H1 (cell line): ENCODE data around the gene RAPGEF6. TPM values are rescaled to one million over a fixed set of nuclear protein-coding genes. Genes with fewer than 3 reads are reported as not detected.

Source experiments
- CTCF ChIA-PET: fragments of 300-600 bp; sonication (Branson Sonifier 250); formaldehyde crosslinking; loops from one replicate; lab custom pipeline; 2021; ENCODE audit not compliant: partially characterized antibody; lab: Charles Lee
- POLR2A ChIA-PET: fragments of 300-600 bp; sonication (Branson Sonifier 250); formaldehyde crosslinking; loops from one replicate; lab custom pipeline; 2021; ENCODE audit warnings: inconsistent platforms; ENCODE audit not compliant: partially characterized antibody; lab: Charles Lee
- DNase-seq, 2 experiments: peaks; one replicate each; pipeline versions ENCODE4 v3.0.0 to v3.0.0-alpha.2; 2010 to 2022; ENCODE audit warnings: low spot score in 2 of 2, low read depth in 1 of 2, mixed read lengths in 1 of 2
- FAIRE-seq: peaks from 2 replicates; lab custom pipeline; 2011; peaks lifted over from hg19 to GRCh38; lab: Jason Lieb, UNC
- H2AFZ ChIP-seq: 2 replicates; pipeline ENCODE4 v1.8.1; 2012; ENCODE audit warnings: low read length, inconsistent platforms
- H2AK5ac ChIP-seq: 2 replicates; pipeline ENCODE4 v1.6.1; 2013; ENCODE audit warnings: low read depth, low read length
- H2BK120ac ChIP-seq: replicated peaks from 2 replicates; pipeline ENCODE3; 2013; ENCODE audit warnings: low read depth, low read length, inconsistent platforms
- H2BK12ac ChIP-seq: 2 replicates; pipeline ENCODE4 v1.6.1; 2013; ENCODE audit warnings: low read depth, low read length
- H2BK15ac ChIP-seq: 2 replicates; pipeline ENCODE4 v1.6.1; 2013; ENCODE audit warnings: low read length
- H2BK20ac ChIP-seq: 2 replicates; pipeline ENCODE4 v1.6.1; 2013; ENCODE audit warnings: low read length
- H2BK5ac ChIP-seq: 2 replicates; pipeline ENCODE4 v1.6.1; 2013; ENCODE audit warnings: low read depth, low read length
- H3K14ac ChIP-seq: 2 replicates; pipeline ENCODE4 v1.6.1; 2013; ENCODE audit warnings: inconsistent platforms; ENCODE audit not compliant: insufficient read length
- H3K18ac ChIP-seq: 2 replicates; pipeline ENCODE4 v1.6.1; 2013; ENCODE audit warnings: low read length; ENCODE audit errors: extremely low read depth
- H3K23ac ChIP-seq: 2 replicates; pipeline ENCODE4 v1.6.1; 2013; ENCODE audit warnings: inconsistent platforms; ENCODE audit not compliant: insufficient read length
- H3K23me2 ChIP-seq: 2 replicates; pipeline ENCODE4 v1.6.1; 2013; ENCODE audit warnings: low read depth, low read length
- H3K27ac ChIP-seq: 2 replicates; pipeline ENCODE4 v1.6.1; 2011; ENCODE audit warnings: low read depth, low read length, inconsistent platforms
- H3K27me3 ChIP-seq, 4 experiments: replicated peaks in 1 of 4; 1 replicate in 1 of 4; 2 replicates in 3 of 4; pipeline versions ENCODE4 v1.6.1 to v1.8.1; 2011 to 2013; ENCODE audit warnings: low read length in 3 of 4, mild to moderate bottlenecking in 3 of 4, inconsistent platforms in 2 of 4, mixed read lengths in 2 of 4, moderate library complexity in 1 of 4; ENCODE audit not compliant: control insufficient read depth in 3 of 4, insufficient read depth in 3 of 4; ENCODE audit errors: extremely low read depth in 1 of 4
- H3K36me3 ChIP-seq, 4 experiments: 2 replicates each; pipeline versions ENCODE4 v1.6.1 to v1.8.1; 2011 to 2013; ENCODE audit warnings: mild to moderate bottlenecking in 4 of 4, low read length in 3 of 4, moderate library complexity in 2 of 4, control low read depth in 1 of 4, inconsistent platforms in 1 of 4; ENCODE audit not compliant: insufficient read depth in 4 of 4, control insufficient read depth in 2 of 4
- H3K4ac ChIP-seq: replicated peaks from 2 replicates; pipeline ENCODE3; 2013; ENCODE audit warnings: low read length, low read depth, mixed read lengths, inconsistent platforms; ENCODE audit not compliant: insufficient read length
- H3K4me1 ChIP-seq, 4 experiments: replicated peaks in 1 of 4; 1 replicate in 1 of 4; 2 replicates in 3 of 4; pipeline versions ENCODE4 v1.6.1 to v1.8.1; 2011 to 2013; ENCODE audit warnings: low read length in 3 of 4, inconsistent platforms in 2 of 4, mixed read lengths in 1 of 4; ENCODE audit not compliant: insufficient read depth in 4 of 4, control insufficient read depth in 3 of 4
- H3K4me2 ChIP-seq, 2 experiments: 2 replicates each; pipeline versions ENCODE4 v1.6.1 to v1.8.1; 2011 to 2013; ENCODE audit warnings: low read depth in 2 of 2, low read length in 2 of 2, control low read depth in 1 of 2, inconsistent platforms in 1 of 2, mild to moderate bottlenecking in 1 of 2; ENCODE audit not compliant: insufficient read depth in 1 of 2
- H3K4me3 ChIP-seq, 4 experiments: fragments of 200-600, 300-600 bp in 1 of 4; sonication (generic), shearing (Covaris generic), sonication (Bioruptor Twin) in 1 of 4; 2 replicates each; pipeline versions ENCODE4 v1.5.1 to v1.8.1; 2011 to 2016; ENCODE audit warnings: low read length in 4 of 4, low read depth in 3 of 4, control low read depth in 2 of 4, inconsistent platforms in 2 of 4, mild to moderate bottlenecking in 2 of 4, mixed read lengths in 1 of 4, moderate library complexity in 1 of 4; ENCODE audit not compliant: insufficient read depth in 2 of 4; ENCODE audit errors: extremely low read depth in 1 of 4
- H3K56ac ChIP-seq: replicated peaks from 2 replicates; pipeline ENCODE3; 2013; ENCODE audit warnings: low read depth, mild to moderate bottlenecking, mixed read lengths, low read length, inconsistent platforms; ENCODE audit not compliant: insufficient read length
- H3K79me1 ChIP-seq: 2 replicates; pipeline ENCODE4 v1.6.1; 2013; ENCODE audit warnings: low read depth, low read length, control low read depth
- H3K79me2 ChIP-seq, 2 experiments: 2 replicates each; pipeline versions ENCODE4 v1.6.1 to v1.8.1; 2012 to 2013; ENCODE audit warnings: low read length in 2 of 2, mild to moderate bottlenecking in 2 of 2, inconsistent platforms in 1 of 2; ENCODE audit not compliant: insufficient read depth in 2 of 2, control insufficient read depth in 1 of 2
- H3K9ac ChIP-seq, 4 experiments: replicated peaks in 1 of 4; 1 replicate in 1 of 4; 2 replicates in 3 of 4; pipeline versions ENCODE4 v1.6.1 to v1.8.1; 2011 to 2013; ENCODE audit warnings: low read depth in 3 of 4, low read length in 3 of 4, control low read depth in 2 of 4, mild to moderate bottlenecking in 2 of 4, moderate library complexity in 2 of 4, inconsistent platforms in 1 of 4; ENCODE audit errors: extremely low read depth in 1 of 4
- H3K9me3 ChIP-seq, 2 experiments: 2 replicates each; pipeline versions ENCODE4 v1.6.1 to v1.8.1; 2012 to 2013; ENCODE audit warnings: mild to moderate bottlenecking in 2 of 2, moderate library complexity in 2 of 2, control low read depth in 1 of 2, inconsistent platforms in 1 of 2, low read depth in 1 of 2, low read length in 1 of 2, mixed read lengths in 1 of 2; ENCODE audit not compliant: insufficient read depth in 2 of 2
- H4K20me1 ChIP-seq, 2 experiments: replicated peaks in 1 of 2; 2 replicates each; pipeline versions ENCODE3 to v1.8.1; 2011 to 2013; ENCODE audit warnings: inconsistent platforms in 2 of 2, low read length in 2 of 2, mild to moderate bottlenecking in 1 of 2; ENCODE audit not compliant: insufficient read depth in 2 of 2, control insufficient read depth in 1 of 2
- H4K5ac ChIP-seq: 2 replicates; pipeline ENCODE4 v1.6.1; 2013; ENCODE audit warnings: low read length, low read depth, mixed read lengths, inconsistent platforms; ENCODE audit not compliant: insufficient read length
- H4K8ac ChIP-seq: 2 replicates; pipeline ENCODE4 v1.8.0; 2013; ENCODE audit warnings: mild to moderate bottlenecking, moderate library complexity, low read length, inconsistent platforms; ENCODE audit not compliant: insufficient read depth; ENCODE audit errors: extremely low read depth
- H4K91ac ChIP-seq: replicated peaks from 2 replicates; pipeline ENCODE3; 2013; ENCODE audit warnings: low read length, mixed read lengths, inconsistent platforms; ENCODE audit not compliant: insufficient read length
- MAFK ChIP-seq: IDR thresholded peaks from 2 replicates; pipeline ENCODE4 v1.6.1; 2012; ENCODE audit warnings: low read depth, mild to moderate bottlenecking, improper control_type of control experiment, low read length
- NRF1 ChIP-seq: IDR thresholded peaks from 2 replicates; pipeline ENCODE4 v1.6.1; 2011; ENCODE audit warnings: mild to moderate bottlenecking, low read depth, low read length, improper control_type of control experiment
- WGBS, 2 experiments: shearing (Covaris generic) in 1 of 2; methylation state at CpG; one replicate each; pipeline versions ENCODE4 v1.1.6 to v1.1.7; 2013 to 2015; ENCODE audit warnings: low lambda C conversion rate in 2 of 2, mixed read lengths in 2 of 2, inconsistent platforms in 1 of 2, low coverage in 1 of 2, missing lambda C conversion rate in 1 of 2; ENCODE audit not compliant: insufficient replicate concordance in 2 of 2, insufficient coverage in 1 of 2, insufficient read length in 1 of 2; ENCODE audit errors: extremely low coverage in 1 of 2, missing lambda C conversion rate in 1 of 2; 5-methylcytosine and 5-hydroxymethylcytosine counted together
- polyA plus RNA-seq, 7 experiments: library from polyadenylated mRNA; depleted of rRNA in 3 of 7; stranded (reverse) in 5 of 7; unstranded in 2 of 7; fragments of >200 nt in 5 of 7; fragments of 200-250 nt in 2 of 7; gene quantifications; 1 replicate in 5 of 7; 2 replicates in 1 of 7; 4 replicates in 1 of 7; pipeline versions ENCODE4 v1.2.1 to v1.2.3, GENCODE V29; 2011 to 2013; ENCODE audit warnings: missing spikeins in 2 of 7, mixed read lengths in 2 of 7
- total RNA-seq: library from RNA; stranded (reverse); fragmentation: NEBNext Ultra II Directional; extraction: Animal tissue kit (Norgen Biotek cat#: 25700); gene quantifications from 2 replicates; pipeline ENCODE4 v1.2.1, GENCODE V29; 2021

Gene RAPGEF6
- total and polyA plus RNA-seq, 2 of the 8 experiments (the other 6 are each of a cell fraction or from before 2014, with no cell fraction given): 4.8 to 20.0 TPM

- no peak overlapping the region for H3K18ac ChIP-seq
- CTCF ChIA-PET: no interaction called here
- no peak overlapping the region for H3K56ac ChIP-seq
- POLR2A ChIA-PET: interaction anchor here (0.6 to 0.9 kb wide), 2 partner anchors 9 to 52 kb away, joined by 3 read pairs; no protein-coding TSS in a partner anchor
- no peak overlapping the region for H3K23ac ChIP-seq
- no peaks in the 10 kb centered on the region for H3K79me1 ChIP-seq
- peaks cover 0 to 33% (median 14%) of the 10 kb centered on the region in 4 experiments; a peak in 4 of 8 replicates for H3K36me3 ChIP-seq
- H3K14ac ChIP-seq: no peak overlapping the region
- H3K4me2 ChIP-seq: no peak overlapping the region
- H4K20me1 ChIP-seq: no peaks in the 10 kb centered on the region
- H3K4ac ChIP-seq: no peak overlapping the region
- H2AK5ac ChIP-seq: no peak overlapping the region
- TF ChIP-seq NRF1 (no peak), MAFK (0 out of 2 replicates have a peak, but pooled peaks have one; percentile 30)
- H3K9ac ChIP-seq: no peak overlapping the region
- no peaks in the 10 kb centered on the region for H3K27me3 ChIP-seq
- no peak overlapping the region for H2BK15ac ChIP-seq
- H3K4me3 ChIP-seq: no peak overlapping the region
- no peak overlapping the region for H4K91ac ChIP-seq
- no peak overlapping the region for H2BK5ac ChIP-seq
- FAIRE-seq: no peak
- no peak overlapping the region for H2BK12ac ChIP-seq
- no peaks in the 10 kb centered on the region for H3K4me1 ChIP-seq
- H2AFZ ChIP-seq: no peak overlapping the region
- no peaks in the 10 kb centered on the region for H3K23me2 ChIP-seq
- no peak overlapping the region for H4K8ac ChIP-seq
- 92% methylated on average over 1 of the region's 1 CpG; no CpG with 5 or more reads in 1 of the 2 experiments for WGBS, 2 experiments
- H4K5ac ChIP-seq: no peak overlapping the region
- DNase-seq: no peak
- H3K79me2 ChIP-seq: no peaks in the 10 kb centered on the region
- no peak overlapping the region for H3K27ac ChIP-seq
- H2BK20ac ChIP-seq: no peak overlapping the region
- H3K9me3 ChIP-seq: peaks cover 20 to 27% of the 10 kb centered on the region in 2 experiments
- no peak overlapping the region for H2BK120ac ChIP-seq
Measured at GRCh38 chr5:131661933-131662332, 26.9 kb upstream of the RAPGEF6 start.
